ENCODE data around the gene CAB39.

CAB39 gene

DNA sequence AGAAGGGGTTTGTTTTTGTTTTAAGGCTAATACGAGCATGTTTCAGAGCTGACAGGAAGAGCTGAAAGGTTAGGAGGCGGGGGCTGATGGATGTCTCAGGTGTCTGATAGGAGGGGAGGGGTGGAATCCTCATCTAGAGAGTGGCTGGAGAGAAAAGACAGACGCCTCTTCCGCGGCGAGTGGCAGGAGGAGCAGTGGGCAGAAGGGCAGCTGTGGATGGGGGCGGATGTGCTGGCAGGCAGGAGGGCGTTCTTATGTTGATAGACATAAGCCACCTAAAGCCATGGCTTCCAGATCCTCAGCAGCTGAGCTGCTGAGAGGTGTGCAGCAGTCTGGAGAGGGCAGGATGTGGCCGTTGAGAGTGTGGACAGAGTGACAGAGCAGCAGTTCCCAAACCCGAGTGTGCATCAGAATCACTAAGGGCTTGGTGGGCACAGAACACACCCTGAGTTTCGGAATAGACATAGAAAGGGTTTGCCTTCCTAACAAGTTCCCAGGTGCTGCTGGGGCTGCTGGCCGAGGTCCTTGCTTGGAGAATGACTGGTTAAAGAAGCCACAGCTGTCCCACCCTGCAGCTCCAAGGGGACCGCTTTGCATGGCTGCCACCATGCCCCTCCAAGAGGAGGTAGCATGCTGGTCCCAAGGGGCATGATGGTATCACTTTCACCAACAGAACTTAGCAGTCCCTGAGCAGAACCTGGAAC, 149.1 kb downstream of the CAB39 start:
- no peak for DNase-seq (ENCODE audit: low read depth)

GRCh38 chr2:230862292-230862691, 149.7 kb downstream of the CAB39 start:
- H3K4me3 ChIP-seq (ENCODE audit: low read depth, low read length): no peak overlapping the region
- TF ChIP-seq CTCF (IDR thresholded peaks at IDR 0.05; ENCODE audit: control insufficient read depth, extremely low read depth, insufficient read depth): no peak
- no peak for DNase-seq (ENCODE audit: low read depth)

More for the DNA sequence above, 149.1 kb downstream of the CAB39 start:
- no peak overlapping the region for H3K4me3 ChIP-seq (ENCODE audit: low read depth, low read length)
- TF ChIP-seq CTCF (IDR thresholded peaks at IDR 0.05; ENCODE audit: control insufficient read depth, extremely low read depth, insufficient read depth): no peak

DNA sequence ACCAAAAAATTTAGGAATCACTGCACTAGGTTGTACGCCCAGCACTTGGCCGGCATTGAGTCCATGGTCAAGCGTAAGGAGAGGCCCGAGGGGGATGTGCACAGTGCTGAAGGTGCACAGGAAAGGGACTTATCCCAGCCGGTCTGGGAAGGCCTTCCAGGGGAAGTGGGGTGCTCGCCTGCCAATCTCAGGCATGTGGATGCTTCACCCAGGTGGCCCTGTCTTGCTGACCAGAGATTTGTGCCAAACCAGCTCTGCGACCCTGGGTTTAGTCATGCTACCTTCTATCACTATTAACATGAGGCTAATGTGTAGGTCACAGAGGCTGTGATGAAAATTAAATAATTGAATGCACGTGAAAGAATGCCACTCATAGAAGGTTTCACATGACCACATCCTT, 150.4 kb downstream of the CAB39 start:
- no peak overlapping the region for H3K4me3 ChIP-seq (ENCODE audit: low read depth, low read length)
- TF ChIP-seq CTCF (IDR thresholded peaks at IDR 0.05; ENCODE audit: control insufficient read depth, extremely low read depth, insufficient read depth): no peak
- DNase-seq (ENCODE audit: low read depth): no peak

DNA sequence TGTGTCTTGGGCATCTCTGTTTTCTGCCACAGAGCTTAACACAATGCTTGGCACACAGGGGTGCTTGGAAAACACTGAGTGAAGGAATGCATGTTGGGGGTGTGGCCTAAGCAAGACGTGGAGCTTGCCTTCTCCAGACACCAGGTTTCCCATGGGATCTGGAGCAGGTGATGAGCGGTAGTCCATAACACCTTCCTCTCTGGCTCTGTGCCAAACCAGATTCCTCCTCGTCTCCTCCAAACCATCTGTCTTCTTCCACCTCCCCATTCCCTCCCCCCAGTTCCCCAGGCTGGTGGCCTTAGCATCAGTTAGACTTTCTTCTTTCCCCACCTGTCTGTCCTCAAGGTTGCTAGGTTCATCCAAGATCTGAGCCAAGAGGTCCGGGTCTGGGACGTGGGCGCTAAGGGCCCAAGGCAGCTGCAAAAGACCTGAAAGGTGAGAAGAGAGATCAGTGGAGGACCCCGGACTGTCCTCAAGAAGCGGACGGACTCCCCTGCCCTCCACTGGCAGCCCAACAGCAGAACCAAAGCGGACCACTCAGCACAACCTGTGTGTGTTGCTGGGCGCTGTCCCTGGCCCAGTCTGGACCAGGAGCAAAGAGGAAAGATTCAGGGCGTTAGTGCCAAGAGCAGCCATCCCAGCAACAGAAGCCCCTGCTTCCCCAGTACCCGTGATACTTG, 150.9 kb downstream of the CAB39 start:
- DNase-seq (ENCODE audit: low read depth): no peak
- TF ChIP-seq CTCF (IDR thresholded peaks at IDR 0.05; ENCODE audit: control insufficient read depth, extremely low read depth, insufficient read depth): no peak
- no peak overlapping the region for H3K4me3 ChIP-seq (ENCODE audit: low read depth, low read length)

DNA sequence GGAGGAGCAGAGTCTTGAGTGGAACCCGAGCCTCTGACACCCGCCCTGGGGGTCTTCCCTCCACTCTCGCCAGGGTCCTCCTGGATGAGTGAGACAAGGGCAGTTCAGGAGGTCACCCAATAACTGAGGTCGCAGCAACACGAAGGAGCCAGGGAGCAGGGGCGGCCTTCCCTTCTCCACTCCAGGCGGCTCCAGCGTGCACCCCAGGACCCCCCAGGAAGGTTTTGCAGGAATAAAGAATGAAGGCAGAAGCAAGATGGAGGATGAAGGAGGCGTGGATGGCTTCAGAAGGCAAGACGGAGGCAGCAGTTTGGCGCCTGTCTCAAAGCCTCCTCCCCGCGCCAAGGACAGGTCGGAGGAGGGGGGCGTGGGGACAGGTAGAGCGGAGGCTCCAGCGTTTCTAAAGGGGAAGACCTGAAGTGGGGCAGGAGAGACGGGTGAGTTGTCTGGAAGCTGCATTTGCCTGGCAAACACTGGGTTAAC, 151.5 kb downstream of the CAB39 start:
- no peak for DNase-seq (ENCODE audit: low read depth)
- peak overlapping the region; percentile 64 for H3K4me3 ChIP-seq (ENCODE audit: low read depth, low read length)
- TF ChIP-seq CTCF (IDR thresholded peaks at IDR 0.05; ENCODE audit: control insufficient read depth, extremely low read depth, insufficient read depth): no peak

GRCh38 chr2:230864605-230865306, 152.1 kb downstream of the CAB39 start, which contains the start of gene ITM2C:
TSS of gene ITM2C (plus strand) at chr2:230864942. CDS start at chr2:230865026, 84 bp downstream.
- no peak for DNase-seq (ENCODE audit: low read depth)
- H3K4me3 ChIP-seq (ENCODE audit: low read depth, low read length): peak within 1 kb of the TSS; percentile 64
- peak; percentile 59 for TF ChIP-seq CTCF (IDR thresholded peaks at IDR 0.05; ENCODE audit: control insufficient read depth, extremely low read depth, insufficient read depth)

Data from LNCaP clone FGC (cell line).